HTR-8/SVneo (cell line): ENCODE results near the gene HMGB1.
A peak's percentile ranks its signal among the peaks of the same experiment; 100 is the strongest.

Experiments
- DNase-seq: peaks from one replicate; pipeline ENCODE4 v3.0.0; 2011; ENCODE audit warnings: low spot score, mixed read lengths; ENCODE audit not compliant: insufficient read length
- FAIRE-seq: peaks from 2 replicates; lab custom pipeline; 2011; peaks lifted over from hg19 to GRCh38; lab: Jason Lieb, UNC

The HMGB1 gene

DNA sequence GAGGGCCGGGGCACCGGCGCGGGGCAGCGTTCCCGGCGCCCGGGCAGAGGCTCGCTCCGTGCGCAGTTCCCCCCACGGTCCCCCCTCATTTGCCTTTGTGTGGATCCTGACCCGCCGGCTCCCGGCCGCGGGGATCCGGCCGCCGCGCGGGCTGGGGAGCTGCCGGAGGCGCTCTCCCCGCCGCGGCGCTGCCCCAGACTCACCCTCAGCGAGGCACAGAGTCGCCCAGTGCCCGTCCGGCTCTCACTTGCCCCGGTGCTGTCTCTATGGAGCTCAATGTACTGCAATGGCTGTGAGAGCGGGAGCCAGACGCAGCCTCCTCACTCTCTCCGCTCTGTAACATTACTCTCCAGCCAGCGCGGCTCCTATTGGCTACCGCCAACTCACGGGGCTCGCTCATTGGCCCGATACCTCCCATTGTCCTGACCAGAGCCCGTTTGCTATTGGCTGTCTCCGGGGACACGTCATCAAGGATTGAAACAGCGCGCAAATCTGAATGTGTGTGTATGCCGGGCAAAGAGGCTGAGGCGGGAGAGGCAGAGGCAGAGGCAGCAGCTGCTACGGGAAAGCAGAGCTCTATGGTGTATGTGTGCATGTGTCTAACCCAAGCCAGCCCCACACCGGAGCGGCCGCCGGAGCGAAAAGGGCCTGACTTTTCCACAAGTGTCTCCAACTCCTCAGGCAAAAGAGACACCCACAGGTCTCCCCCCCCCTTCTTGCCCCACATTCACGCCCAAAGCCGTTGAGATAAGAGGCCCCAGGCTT lies at the start of gene HMGB1:
HMGB1 (minus strand) TSS at position 344 of the 765 bp plus-strand sequence. CDS start 2,256 bp downstream, outside the sequence.
- FAIRE-seq (peak; percentile 81), DNase-seq (peak; percentile 91)

DNA sequence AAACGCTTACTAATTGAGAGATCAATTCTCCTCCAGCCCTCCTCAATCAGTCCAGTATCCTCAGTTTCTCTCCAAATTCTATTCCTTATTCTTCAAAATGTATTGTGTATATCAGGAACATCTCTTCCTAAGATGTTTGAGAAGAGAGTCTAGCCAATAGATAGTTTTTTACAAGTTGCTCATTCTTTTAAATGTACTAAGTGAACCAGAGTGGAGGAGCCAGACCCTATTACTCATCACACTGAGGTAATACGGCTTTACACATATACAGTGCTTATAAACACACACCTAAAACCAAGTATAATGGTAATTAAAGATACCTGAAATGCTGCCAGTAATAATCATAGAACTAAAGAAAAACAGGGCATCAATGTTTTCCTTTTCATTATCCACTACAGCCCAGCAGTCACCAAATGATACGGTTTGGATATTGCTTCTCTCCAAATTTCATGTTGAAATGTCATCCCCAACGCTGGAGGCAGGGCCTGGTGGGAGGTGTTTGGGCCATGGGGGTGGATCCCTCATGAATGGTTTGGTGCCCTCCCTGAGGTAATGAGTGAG lies 45.2 kb upstream of the HMGB1 start:
- FAIRE-seq: no peak
- DNase-seq: no peak

DNA sequence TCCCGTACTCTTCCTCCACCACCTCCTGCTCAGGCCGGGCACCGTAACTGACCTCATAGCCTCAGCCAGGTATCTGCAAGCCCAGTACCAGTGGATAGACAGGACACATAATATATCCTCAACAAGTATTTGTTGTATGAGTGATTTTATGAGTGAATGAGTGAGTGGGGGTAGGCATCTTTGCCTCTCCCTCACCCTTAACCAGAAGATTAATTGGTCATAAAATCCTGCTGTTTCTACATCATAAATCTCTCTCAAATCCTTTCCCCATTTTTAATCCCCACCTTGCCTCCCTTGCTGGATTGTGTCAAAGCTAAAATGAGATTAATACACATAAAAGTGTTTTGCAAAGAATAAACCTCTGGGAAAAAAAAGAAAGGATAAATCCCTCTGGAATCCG lies 44.4 kb upstream of the HMGB1 start:
- DNase-seq (no peak), FAIRE-seq (no peak)

DNA sequence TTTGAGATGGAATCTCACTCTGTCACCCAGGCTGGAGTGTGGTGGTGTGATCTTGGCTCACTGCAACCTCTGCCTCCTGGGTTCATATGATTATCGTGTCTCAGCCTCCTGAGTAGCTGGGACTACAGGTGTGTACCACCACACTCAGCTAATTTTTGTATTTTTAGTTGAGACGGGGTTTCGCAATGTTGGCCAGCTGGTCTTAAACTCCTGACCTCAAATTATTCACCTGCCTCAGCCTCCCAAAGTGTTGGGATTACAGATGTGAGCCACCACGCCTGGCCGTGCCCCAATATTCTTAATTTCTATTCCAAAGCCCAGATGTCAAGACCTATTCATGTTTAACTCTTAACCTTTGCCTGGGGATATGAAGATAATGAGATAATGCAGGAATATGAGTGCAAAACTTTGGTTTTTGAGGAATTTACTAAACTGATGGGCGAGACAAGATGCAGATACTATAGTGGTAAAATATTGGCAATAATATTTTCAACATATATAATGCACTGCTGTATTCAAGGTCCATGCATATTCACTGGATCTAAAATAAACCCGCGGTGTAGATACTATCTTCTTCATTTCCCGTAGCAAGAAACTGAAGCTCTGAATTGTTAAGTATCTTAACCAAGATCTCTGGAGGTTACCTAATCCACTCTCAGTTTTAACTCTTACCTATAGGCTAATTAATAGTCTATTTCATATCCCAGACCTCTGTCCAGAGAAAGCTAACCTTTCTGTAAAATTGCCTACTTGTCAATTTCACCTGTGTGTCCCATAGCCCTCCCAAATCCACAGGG lies 43.7 kb upstream of the HMGB1 start:
- DNase-seq (no peak), FAIRE-seq (no peak)

DNA sequence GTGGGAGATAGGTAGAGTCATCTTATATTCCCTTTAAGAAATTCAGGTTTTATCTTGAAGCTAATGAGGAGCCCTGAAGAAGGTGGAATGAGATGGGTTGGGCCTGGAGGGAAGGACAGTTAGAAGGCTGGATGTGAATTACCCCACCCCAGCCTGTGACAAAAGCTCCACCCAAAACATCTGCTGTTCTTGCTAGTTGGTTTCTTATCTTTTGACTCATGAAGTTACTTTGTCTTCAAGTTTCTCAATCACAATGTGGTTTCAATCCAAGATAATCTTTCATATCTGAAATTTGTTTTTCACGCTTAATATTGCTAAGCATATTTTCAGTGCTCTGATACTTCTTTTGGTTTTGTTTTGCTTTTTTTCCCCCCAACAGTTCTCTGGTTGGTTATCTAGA lies 38.3 kb upstream of the HMGB1 start:
- no peak for DNase-seq
- FAIRE-seq: no peak

DNA sequence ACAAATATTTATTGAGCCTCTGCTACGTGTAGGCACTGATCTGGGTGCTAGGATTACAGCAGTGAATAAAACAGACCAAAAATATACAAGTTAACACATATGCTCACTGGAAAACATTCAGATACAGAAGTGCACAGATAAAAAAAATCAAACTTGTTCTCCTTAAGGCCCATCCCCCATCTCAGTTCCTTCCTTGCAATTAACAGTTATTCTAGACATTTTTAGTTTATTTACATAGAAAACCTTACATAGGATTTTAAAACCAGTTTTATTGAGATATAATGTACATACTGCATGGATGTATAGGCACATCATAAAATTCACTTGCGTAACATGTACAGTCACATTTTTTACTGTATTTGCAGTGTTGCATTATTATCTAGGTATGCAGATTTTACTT lies 36.5 kb upstream of the HMGB1 start:
- FAIRE-seq: no peak
- DNase-seq: no peak

DNA sequence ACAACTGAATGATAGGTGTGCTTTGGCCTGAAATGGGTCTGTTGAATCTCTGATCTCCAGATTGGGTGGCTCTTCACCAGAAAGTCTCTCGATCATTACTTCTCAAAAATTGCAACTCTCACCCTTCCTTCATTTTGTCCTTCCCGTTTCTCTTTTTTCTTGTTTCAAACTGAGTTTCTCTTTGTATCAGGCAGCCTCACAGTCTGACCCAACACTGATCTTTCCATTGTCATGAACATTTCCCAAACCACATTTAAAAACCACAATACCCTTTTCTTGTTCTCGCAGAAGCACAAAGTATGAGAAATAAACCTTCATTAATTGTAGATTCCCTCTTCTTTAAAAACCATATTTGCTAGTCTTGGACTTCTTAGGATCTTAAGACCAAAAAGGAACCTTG lies 33.6 kb upstream of the HMGB1 start:
- DNase-seq (no peak), FAIRE-seq (no peak)

DNA sequence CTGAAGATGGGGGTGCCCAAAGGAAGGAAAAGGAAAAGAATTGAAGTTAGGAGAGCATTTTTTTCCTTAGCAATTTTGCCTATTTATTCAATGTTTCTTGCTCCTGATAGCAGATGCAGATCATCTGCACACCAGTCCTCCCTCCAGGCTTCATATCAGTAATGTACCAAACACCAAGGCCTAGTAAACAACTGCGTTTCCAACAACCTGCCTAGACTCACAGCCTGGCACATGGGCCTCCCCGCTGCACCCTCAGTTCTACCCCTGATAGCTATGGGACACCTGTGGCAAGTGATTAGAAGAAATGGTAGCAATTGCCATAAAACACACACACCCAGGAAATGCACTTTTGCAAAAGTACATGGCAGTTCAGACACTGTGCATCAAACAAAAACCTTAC lies 30.4 kb upstream of the HMGB1 start:
- no peak for DNase-seq
- no peak for FAIRE-seq

DNA sequence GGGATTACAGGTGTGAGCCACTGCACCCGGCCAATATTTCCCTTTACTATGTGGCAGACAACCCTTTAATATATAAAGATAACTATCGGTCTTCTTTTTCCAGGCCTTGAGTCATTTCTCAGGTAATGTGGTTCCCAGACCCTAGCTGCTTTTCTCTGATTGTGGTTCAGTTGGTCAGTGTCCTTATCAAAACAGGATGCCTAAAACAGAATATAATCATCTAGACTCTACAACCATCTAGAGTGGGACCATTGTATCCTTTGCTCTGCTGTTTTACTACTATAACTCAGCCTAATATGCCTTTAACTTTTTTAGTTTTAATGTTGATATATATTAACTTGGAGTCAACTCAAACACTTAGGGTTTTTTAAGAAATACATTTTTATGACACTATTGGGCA lies 30.0 kb upstream of the HMGB1 start:
- FAIRE-seq: no peak
- DNase-seq: no peak

DNA sequence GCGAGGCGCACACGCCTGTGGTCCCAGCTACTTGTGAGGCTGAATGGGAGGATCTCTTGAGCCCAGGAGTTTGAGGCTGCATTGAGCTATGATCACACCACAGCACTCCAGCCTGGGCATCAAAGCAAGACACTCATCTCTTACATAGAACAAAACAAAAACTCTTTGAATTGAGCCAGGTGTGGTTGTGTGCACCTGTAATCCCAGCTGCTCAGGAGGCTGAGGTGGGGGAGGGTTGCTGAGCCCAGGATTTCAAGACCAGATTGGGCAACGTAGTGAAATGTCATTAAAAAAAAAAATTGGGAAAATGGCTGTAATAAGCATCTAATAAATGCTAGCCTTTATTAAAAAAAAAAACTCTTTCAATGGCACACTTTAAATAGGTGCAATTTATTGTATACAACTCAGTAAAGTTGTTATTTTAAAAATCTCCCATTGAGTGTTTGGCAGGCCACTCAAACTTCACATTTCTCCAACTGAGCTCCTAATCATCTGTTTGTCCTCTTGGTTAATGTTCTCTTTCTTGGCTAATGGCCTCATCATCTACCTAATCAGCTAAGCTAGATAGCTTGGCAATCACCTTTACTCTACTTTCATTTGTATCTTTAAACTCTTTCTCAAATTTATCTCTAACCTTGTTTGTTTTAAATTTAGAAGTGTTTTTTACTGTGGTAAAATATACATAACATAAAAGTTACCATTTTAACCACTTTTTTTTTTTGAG lies 28.1 kb upstream of the HMGB1 start:
- FAIRE-seq: no peak
- no peak for DNase-seq

DNA sequence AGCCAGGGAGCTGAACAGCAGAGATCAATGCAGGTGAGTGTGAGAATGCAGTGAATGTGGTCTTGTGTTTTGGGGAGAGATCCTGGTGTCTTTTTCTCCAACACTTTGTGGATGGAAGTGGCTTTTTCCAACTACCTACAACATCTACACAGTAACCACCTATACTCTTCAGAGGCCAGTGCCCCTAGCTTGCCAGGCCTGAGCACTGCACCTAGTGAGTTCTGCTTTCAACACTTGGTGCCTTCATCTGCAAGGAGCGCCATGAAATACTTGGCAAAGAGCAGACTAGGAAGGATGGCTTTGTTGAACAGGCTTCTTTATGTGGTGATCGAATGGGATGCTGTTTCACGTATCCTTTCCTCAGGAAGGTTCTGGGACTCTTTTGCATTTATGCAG lies 21.3 kb upstream of the HMGB1 start:
- FAIRE-seq: no peak

DNA sequence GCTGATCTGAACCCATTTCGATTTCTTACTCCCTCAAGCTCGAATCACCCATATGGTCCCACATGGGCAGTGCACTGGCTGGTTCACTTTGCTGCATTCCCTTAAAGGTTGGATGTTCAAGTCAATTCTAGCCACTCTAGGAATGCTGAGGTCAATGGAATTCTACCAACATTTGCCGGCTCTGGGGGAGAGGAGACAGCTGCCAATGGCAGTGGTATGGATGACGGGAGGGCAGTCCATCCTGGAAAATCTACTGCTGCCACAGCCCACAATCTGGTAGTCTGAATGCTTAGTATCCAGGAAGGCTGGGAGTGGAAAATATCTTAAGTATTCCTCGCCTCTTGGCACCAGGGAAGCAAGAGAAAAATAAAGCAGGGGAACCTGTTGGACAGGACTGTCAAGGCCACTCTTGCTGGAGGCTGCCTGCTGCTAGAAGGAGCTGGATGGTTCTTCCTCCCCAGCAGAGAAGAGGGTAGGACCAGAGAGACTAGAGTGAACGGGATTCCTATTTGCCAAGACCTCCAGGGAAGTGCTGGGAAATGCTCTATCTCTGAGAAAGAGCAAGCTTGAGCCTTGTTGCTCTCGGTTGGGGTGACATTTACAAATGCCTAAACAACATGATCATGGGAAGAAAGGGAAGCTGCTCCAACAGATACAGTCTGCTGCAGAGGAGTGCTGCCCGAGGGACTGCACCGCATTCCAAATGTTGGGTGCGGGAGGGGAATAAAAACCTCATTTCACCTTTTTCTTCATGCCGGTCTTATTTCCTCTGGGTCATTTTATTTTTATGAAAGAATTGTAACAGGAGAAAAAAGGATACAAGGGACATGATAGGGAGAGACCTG lies 20.7 kb upstream of the HMGB1 start:
- FAIRE-seq (no peak), DNase-seq (no peak)

More for the DNA sequence above, 21.3 kb upstream of the HMGB1 start:
- DNase-seq: no peak

DNA sequence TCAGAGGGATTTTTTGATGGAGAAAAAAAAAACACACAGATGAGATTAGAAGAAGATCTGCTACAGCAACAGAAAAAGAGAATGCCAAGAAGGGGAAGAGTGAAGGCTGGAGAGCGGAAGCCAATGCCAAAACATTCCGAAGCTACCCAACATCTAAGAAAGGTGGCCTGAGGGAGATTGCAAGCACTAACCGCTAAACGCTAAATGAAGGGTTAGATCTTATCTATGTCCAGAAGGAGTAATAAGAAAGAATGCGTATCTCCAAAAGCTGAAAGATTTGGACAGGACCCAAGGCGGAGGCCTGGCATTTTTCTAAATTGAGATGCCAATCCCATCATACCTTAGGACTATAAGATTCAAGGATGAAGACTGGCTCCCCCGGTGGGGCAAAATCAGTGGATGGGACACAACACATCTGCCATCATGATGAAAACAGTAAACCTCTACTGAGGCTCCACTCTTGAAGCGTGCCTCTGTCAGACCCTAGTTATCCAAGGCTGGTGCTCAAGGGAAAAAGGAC lies 15.6 kb upstream of the HMGB1 start:
- FAIRE-seq (no peak), DNase-seq (no peak)

DNA sequence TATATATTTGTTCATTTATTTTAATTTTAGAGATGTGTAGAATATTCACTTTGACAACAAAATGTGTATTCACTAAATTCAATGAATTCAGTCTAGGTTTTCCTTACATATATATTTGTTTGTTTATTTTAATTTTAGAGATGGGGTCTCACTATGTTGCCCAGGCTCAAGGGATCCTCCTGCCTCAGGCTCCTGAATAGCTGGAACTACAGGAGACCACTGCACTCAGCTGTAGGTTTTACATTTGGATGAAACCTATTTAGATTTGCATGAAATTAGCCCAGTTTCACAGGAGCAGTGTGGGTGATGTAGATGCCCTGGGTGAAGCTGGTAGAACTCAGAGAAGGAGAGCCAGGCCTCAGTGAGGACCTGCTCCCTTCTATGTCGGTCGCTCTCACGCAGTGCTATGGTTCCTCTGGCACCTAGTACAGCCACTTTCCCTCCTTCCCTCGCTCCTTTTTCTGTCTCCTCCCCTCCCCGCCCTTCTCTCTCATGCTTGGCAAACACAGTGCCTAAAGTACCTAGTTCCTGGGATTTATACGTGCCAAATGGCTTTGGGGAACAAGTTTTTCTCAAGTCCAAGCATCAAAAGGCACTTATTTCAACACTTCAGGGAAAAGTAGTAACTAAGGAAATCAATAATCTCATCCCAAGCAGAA lies 14.7 kb upstream of the HMGB1 start:
- DNase-seq (no peak), FAIRE-seq (no peak)

DNA sequence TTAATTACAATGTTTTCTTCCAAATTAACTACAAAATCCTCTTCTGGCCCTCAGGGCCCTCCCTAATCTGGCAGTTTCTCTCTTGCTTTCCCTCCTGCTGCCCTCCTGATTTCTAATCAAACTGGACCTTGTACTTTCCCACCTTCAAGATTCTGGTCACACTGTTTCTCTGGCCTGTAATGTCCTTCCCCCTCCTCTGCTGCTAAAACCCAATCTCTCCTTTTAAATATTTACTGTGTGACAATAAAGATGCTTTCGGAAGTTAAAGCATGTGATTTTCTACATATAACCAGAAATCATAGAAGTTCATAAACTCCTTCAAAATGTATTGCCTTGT lies 14.1 kb upstream of the HMGB1 start:
- no peak for FAIRE-seq
- no peak for DNase-seq

DNA sequence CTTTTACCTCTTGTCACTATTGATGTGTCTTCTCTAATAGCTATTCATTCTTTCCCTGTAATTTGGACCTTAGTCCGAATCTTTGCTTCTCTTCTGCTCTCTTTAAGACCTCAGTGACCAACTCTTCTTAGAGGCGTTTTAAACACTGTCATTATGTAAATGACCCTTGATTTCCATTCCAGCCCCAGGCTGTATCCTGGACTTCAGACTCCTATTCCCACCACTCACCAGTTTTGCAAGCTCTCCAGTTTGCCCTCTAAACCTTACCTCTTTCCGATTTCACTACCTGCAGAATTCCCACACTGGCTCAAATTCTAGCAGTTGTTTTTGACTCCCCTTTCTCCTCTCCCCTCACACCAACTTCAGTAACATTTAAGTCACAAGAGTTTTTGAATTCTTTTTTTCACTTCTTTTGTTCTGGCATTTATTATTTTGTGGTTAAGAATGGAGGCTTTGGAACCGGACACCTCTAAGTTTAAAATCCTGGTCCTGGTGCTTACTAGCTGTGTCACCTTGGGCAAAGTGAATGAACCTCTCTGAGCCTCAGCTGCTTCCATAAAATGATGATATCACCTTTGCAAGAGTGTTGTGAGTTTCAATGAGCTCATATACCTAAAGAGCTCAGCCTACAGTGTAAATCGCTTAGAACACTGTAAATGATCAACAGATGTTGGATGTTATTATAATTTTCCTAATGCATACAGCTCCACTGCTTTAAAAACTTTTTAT lies 13.6 kb upstream of the HMGB1 start:
- DNase-seq (no peak), FAIRE-seq (no peak)

DNA sequence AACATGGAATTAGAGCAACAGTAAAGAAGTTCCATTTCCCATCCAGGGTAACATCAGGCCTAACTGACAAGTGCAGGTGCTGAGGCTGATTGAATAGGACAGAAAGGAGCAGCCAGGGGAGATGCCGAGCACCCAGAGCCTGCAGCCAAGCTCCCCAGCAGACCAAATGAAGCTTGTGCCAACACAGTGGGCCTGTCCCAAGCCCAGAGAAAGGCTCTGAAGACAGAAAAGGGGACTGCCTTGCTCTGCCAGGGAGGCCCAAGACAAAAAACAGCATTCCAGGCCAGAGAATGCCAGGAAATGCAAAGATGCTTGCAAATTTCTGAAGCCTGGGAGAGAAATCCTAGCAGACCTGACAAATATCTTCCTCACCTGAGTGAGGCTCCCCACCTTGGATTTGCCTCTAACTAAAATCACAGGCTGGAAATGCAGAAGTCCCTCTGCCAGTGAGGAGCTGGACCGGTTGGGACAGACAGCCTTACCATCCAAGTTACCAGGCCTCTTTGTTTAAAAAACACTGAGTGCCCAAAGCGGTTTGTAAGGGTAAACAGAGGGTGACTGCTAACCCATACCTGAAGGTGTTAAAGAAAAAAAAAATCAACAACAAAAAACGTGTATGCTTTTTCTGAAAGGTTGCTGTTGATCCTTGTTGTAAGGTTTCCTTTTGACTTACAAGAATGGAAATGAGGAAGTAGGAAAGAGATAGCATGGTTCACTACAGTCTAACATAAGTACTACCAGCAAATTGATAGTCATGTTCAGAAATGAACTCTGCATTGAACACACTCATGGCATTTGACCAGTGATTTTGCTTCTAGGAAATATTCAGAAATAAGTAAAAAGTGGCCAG lies 11.8 kb upstream of the HMGB1 start:
- no peak for FAIRE-seq
- DNase-seq: no peak

DNA sequence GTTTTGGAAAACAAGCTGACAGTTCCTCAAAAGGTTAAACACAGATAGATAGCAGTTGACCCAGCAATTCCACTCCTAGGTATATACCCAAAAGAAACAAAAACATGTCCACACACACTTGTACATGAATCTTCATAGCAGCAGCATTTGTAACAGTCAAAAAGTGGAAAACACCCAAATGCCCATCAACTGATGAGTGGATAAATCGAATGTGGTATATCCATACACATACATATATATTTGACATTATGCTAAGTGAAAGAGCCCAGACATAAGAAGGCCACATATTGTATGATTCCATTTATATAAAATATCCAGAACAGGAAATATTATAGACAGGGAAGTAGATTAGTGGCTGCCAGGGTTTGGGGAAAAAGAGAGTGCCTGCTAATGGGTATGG lies 7.9 kb upstream of the HMGB1 start:
- DNase-seq (no peak), FAIRE-seq (no peak)
